ENCODE measurements around the gene URB1. TPM values are rescaled to one million over a fixed set of nuclear protein-coding genes. Genes with fewer than 3 reads are reported as not detected.
A peak's percentile ranks its signal among the peaks of the same experiment; 100 is the strongest.

The URB1 gene
- total and polyA plus RNA-seq, 2 donors: 9.2 to 14.5 TPM

GRCh38 chr21:32353002-32353711, 39.7 kb downstream of the URB1 start:
- DNase-seq (ENCODE audit: extremely low spot score): no peak
- WGBS: 92% methylated on average over 8 of the region's 8 CpGs
- no peak overlapping the region for H3K4me3 ChIP-seq (ENCODE audit: low read depth, low read length)
- peaks cover 3% of the 10 kb centered on the region for H3K36me3 ChIP-seq (ENCODE audit: insufficient read depth)
- H3K4me1 ChIP-seq (ENCODE audit: insufficient read depth): no peaks in the 10 kb centered on the region
- no peak overlapping the region for H3K27ac ChIP-seq (ENCODE audit: low read depth)

DNA sequence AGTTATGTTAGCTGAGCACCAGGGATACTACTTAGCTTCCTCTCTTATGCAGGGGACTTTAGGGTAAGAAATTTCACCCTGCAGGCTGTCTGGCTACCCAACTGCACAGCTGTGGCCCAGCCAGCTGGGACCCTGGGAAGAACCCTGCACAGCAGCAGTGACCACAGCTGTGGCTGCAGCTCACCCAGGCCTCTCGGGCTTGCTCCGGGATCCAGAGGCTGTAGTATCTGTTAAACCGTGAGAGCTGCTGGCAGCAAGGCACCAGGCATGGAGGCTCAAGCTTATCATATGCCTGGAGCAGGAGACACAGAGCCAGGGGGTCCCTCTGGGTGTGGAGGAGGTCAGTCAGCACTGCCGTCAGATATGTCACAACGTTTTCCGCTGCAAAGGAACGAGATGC, 40.3 kb downstream of the URB1 start:
- H3K36me3 ChIP-seq (ENCODE audit: insufficient read depth): peaks cover 3% of the 10 kb centered on the region
- 85% methylated on average over 7 of the region's 7 CpGs for WGBS
- no peaks in the 10 kb centered on the region for H3K4me1 ChIP-seq (ENCODE audit: insufficient read depth)
- H3K27ac ChIP-seq (ENCODE audit: low read depth): no peak overlapping the region
- no peak overlapping the region for H3K4me3 ChIP-seq (ENCODE audit: low read depth, low read length)
- no peak for DNase-seq (ENCODE audit: extremely low spot score)

DNA sequence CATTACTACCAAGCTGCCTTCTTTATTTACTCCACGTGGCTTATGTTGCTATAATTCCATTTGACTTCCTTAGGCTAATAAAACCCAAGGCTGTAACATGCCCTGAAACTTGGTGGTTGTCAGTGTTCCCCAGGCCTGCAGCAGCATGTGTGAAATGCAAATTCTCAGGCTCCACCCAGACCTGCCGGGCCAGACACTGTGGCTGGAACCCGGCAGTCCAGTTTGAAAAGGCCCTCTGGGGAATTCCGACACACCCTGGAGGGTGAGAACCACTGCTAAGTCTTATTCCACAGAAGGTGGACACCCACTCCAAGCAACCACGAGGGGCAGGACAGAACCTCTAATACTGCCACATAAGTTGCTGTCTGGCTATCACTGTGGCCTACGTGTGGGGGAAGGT, 41.4 kb downstream of the URB1 start:
- DNase-seq (ENCODE audit: extremely low spot score): no peak
- 80% methylated on average over 6 of the region's 6 CpGs for WGBS
- H3K36me3 ChIP-seq (ENCODE audit: insufficient read depth): peaks cover 3% of the 10 kb centered on the region
- no peaks in the 10 kb centered on the region for H3K4me1 ChIP-seq (ENCODE audit: insufficient read depth)
- no peak overlapping the region for H3K27ac ChIP-seq (ENCODE audit: low read depth)
- no peak overlapping the region for H3K4me3 ChIP-seq (ENCODE audit: low read depth, low read length)

DNA sequence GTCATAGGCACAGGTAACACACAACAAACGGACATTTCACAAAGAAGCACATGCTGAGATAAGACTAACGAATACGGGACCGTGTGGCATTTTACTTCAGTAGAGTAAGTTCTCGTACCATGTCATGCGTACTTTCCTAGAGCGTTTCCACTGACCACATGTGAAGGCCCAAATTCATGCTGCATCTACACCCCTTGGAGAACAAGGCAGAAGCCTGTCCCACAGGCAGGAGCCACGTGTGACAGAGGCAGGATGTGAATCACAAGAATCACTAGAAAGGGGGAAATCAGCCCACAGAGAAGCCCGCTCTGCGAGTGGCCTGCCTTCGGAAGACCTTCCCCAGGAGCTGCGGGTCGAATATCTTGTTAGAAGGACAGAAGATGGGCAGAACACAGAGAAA, 41.8 kb downstream of the URB1 start:
- Histone ChIP-seq H3K36me3 (ENCODE audit: insufficient read depth) (peaks cover 3% of the 10 kb centered on the region), H3K4me3 (ENCODE audit: low read depth, low read length) (no peak overlapping the region), H3K4me1 (ENCODE audit: insufficient read depth) (no peaks in the 10 kb centered on the region), H3K27ac (ENCODE audit: low read depth) (no peak overlapping the region)
- DNase-seq (ENCODE audit: extremely low spot score): no peak
- WGBS: 88% methylated on average over 13 of the region's 13 CpGs

DNA sequence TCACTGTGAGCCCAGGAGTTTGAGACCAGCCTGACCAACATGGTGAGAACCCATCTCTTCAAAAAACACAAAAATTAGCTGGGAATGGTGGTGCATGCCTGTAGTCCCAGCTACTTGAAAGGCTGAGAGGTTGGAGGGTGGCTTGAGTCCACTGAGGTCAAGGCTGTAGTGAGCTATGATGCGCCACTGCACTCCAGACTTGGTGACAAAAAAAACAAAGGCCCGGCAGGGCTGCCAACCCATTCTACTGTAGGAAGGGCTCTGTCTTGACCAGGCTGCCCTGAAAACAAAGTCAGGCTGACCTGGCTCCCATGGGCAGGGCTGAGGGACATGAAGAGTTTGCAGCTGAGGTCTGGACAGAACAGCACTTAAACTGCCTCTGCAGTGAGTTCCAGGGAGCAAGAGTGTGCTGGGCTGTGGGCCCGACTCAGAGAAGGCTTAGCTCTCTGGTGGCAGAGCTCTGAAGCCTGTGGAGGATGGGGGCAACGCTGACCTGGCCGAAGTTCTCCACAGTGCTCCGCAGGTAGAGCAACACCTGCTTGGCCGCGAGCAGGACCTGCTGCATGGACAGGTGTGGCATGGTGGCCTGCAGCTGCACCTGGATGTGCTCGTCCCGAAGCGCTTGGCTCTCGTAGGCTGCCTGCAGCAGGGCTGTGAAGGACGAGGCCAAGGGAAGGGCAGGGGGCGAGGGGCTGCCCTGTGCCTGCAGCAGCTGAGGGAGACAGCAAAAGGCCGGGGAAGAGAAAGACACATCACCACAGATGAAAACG, 42.4 kb downstream of the URB1 start:
- H3K27ac ChIP-seq (ENCODE audit: low read depth): no peak overlapping the region
- WGBS: 94% methylated on average over 16 of the region's 16 CpGs
- no peaks in the 10 kb centered on the region for H3K4me1 ChIP-seq (ENCODE audit: insufficient read depth)
- DNase-seq (ENCODE audit: extremely low spot score): no peak
- H3K4me3 ChIP-seq (ENCODE audit: low read depth, low read length): no peak overlapping the region
- peaks cover 5% of the 10 kb centered on the region for H3K36me3 ChIP-seq (ENCODE audit: insufficient read depth)

- 90% methylated on average over 16 of the region's 16 CpGs for WGBS
- Histone ChIP-seq H3K4me1 (ENCODE audit: insufficient read depth) (no peaks in the 10 kb centered on the region), H3K27ac (ENCODE audit: low read depth) (peak overlapping the region; percentile 42), H3K36me3 (ENCODE audit: insufficient read depth) (peaks cover 4% of the 10 kb centered on the region), H3K4me3 (ENCODE audit: low read depth, low read length) (no peak overlapping the region)
- DNase-seq (ENCODE audit: extremely low spot score): no peak
Observed at GRCh38 chr21:32349333-32349944, 43.4 kb downstream of the URB1 start.

DNA sequence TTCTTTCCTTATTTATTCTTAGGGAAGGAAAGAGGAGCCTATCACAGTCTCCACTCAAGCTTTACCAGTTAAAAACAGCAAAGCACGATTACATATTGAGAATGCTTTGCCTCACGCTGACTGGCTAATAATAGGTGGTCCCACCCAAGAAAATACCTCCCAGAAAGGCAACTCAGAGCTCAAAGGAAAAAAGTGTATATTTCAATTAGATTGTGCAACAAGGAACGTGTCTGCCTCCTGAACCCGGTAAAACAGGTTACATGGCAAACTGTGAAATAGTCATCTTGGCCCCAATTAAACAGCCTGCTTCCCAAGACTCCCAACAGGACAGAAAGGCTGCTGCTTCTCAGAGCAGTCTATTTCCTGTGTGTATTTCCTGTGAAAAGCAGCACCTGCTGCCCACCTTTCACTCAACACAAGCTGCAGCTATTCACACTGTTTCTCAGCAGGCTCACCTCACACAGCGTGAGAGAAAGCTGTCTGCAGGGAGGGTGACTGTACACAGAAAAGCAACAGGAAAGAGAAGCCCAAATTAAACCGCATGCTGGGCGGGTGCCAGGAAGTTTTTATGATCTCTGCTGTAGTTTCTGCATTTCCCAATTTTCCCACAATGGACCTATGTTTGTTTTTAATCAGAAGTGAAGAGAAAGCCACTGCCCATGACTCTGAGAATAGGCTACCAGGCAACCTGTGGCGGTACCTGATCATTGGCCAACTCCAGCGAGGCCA, 44.0 kb downstream of the URB1 start:
- no peak for DNase-seq (ENCODE audit: extremely low spot score)
- no peaks in the 10 kb centered on the region for H3K4me1 ChIP-seq (ENCODE audit: insufficient read depth)
- 88% methylated on average over 9 of the region's 9 CpGs for WGBS
- no peak overlapping the region for H3K4me3 ChIP-seq (ENCODE audit: low read depth, low read length)
- H3K27ac ChIP-seq (ENCODE audit: low read depth): peak overlapping the region; percentile 42
- H3K36me3 ChIP-seq (ENCODE audit: insufficient read depth): peaks cover 4% of the 10 kb centered on the region

- 71% methylated on average over 11 of the region's 11 CpGs for WGBS
- Histone ChIP-seq H3K4me1 (ENCODE audit: insufficient read depth) (no peaks in the 10 kb centered on the region), H3K27ac (ENCODE audit: low read depth) (peak overlapping the region; percentile 65), H3K36me3 (ENCODE audit: insufficient read depth) (peaks cover 4% of the 10 kb centered on the region), H3K4me3 (ENCODE audit: low read depth, low read length) (no peak overlapping the region)
- DNase-seq (ENCODE audit: extremely low spot score): no peak
Observed at GRCh38 chr21:32347977-32348376, 44.8 kb downstream of the URB1 start.

DNA sequence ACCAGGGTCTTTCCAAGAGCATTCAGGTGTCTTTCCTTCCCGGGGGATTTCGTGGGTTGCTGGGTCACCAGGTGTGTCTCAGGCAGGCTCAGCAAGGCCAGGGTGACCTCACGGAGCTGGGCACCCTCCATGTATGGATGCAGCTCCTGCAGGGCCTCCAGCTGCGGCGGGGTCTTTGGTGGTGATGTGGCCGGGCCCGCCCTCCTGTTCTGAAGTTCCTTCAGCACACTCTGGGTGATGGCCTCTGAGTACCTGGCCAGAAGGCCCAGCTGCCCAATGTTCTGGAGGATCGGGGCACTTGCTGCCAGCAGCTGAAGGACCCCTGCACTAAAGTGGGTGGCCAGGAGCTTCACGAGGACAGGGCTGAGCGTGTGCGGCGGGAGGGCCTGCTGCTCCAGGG, 45.5 kb downstream of the URB1 start:
- 90% methylated on average over 12 of the region's 12 CpGs for WGBS
- H3K36me3 ChIP-seq (ENCODE audit: insufficient read depth): peaks cover 4% of the 10 kb centered on the region
- no peaks in the 10 kb centered on the region for H3K4me1 ChIP-seq (ENCODE audit: insufficient read depth)
- H3K4me3 ChIP-seq (ENCODE audit: low read depth, low read length): no peak overlapping the region
- H3K27ac ChIP-seq (ENCODE audit: low read depth): peak overlapping the region; percentile 65
- no peak for DNase-seq (ENCODE audit: extremely low spot score)

DNA sequence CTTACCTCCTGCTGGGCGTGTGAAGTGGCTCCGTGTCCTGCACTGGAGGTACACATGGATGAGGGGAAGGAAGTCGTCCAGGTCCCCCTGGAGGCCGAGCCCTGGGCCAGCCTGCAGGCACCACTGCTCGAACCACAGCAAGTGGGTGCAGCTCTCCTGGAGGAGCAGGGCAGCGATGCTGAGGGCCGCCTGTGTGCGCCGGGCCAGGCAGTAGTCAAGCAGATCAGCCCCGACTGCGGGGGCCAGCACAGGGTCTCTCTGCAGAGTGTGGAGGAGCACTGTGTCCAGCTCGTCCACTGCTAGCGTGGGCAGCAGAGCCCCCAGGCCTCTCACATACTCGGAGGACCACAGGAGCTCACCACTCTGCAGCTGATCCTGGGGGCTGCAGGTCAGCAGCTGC, 45.9 kb downstream of the URB1 start:
- WGBS: 96% methylated on average over 14 of the region's 14 CpGs
- Histone ChIP-seq H3K4me3 (ENCODE audit: low read depth, low read length) (no peak overlapping the region), H3K36me3 (ENCODE audit: insufficient read depth) (peaks cover 4% of the 10 kb centered on the region), H3K27ac (ENCODE audit: low read depth) (no peak overlapping the region), H3K4me1 (ENCODE audit: insufficient read depth) (no peaks in the 10 kb centered on the region)
- no peak for DNase-seq (ENCODE audit: extremely low spot score)

DNA sequence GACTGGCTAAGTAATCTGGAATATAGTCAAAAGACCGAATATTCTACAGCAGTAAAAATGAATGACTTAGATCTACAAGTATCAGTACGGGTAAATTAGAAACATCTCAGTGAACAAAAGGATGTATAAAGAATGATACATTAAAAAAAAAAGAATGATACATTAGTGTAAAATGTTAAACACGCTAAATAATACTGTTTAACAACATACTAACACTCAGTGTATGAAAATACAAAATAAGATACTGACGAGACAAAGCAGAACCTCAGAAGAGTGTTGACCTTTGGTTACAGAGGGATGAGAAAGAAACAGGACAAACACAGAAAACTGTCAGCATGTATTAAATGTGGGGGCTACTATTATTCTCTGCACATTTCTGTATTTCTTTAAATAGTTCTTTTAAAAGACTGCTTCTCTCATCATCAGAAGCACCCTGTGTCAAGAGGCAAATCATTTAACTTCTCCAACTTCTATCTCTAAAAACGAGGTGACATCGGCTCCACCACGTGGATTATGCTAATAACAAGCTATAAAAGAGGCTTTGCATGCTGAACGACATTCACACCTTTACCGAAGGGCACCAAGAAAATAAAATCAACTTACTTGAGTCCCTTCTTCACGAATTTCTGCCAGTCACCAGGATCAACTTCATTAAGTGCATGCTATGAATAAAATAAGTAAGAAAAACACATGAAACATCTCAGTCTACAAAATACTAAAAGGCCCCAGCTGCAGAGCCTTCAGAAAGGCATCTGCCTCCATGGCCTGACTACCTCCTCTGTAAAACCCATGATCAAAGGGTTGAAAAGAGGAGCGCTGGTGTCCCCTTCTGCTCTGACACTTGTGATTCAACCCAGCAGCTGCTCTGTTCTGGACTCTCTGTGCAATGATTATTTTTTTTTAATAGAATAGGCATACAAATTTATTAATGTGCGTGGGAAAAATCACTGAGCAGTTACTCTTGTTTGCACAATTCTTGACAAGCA, 51.7 kb downstream of the URB1 start:
- 70% methylated on average over 12 of the region's 12 CpGs for WGBS
- peaks cover 12% of the 10 kb centered on the region for H3K36me3 ChIP-seq (ENCODE audit: insufficient read depth)

DNA sequence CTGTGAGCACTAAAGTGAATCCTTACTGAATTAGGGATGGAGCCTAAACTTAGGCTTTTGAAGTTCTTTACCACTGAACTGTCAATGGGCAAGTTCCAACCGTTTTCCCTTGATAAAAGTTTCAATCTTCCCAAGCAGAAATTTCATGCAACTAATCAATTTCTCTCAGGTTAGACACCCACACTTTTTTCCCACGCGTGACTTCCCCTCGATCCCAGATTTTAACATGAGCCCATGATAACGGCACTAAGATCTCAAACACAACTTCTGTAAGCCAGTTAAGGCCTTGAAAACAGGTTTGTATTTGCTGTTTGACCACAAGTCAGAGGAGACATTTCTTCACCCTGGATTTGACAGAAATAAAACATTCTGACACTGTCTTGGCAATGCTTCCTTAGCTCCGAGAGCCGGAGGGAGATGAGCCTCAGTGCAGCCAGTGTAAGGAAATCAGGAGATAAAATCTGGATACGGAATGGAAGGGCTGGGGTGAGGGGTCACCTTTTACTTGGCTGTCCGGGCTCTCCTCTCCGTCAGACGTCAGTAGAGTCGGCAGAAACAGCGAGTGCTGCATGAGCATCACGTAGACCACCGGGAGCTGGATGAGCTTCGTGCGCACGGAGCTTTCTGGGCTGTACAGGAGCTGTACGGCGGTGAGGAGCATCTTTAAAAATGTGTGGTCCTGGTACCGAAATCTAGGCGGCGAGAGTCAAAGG, 54.4 kb downstream of the URB1 start:
- Histone ChIP-seq H3K4me3 (ENCODE audit: low read depth, low read length) (no peak overlapping the region), H3K27ac (ENCODE audit: low read depth) (no peak overlapping the region), H3K36me3 (ENCODE audit: insufficient read depth) (peaks cover 12% of the 10 kb centered on the region), H3K4me1 (ENCODE audit: insufficient read depth) (no peaks in the 10 kb centered on the region)
- 93% methylated on average over 23 of the region's 23 CpGs for WGBS
- DNase-seq (ENCODE audit: extremely low spot score): no peak

More for the DNA sequence above, 51.7 kb downstream of the URB1 start:
- no peak overlapping the region for H3K4me3 ChIP-seq (ENCODE audit: low read depth, low read length)
- no peak for DNase-seq (ENCODE audit: extremely low spot score)
- no peaks in the 10 kb centered on the region for H3K4me1 ChIP-seq (ENCODE audit: insufficient read depth)
- no peak overlapping the region for H3K27ac ChIP-seq (ENCODE audit: low read depth)

All from urinary bladder (tissue), 4 donors.